GM23338 (cell line): ENCODE data around the gene PAMR1.

Experiments used
- CREB1 ChIP-seq: fragments of 250-450 bp; sonication (Bioruptor Pico); IDR thresholded peaks from 2 replicates; pipeline ENCODE4 v1.5.0; 2020; ENCODE audit warnings: low read depth, mild to moderate bottlenecking, moderate library complexity
- EZH2 ChIP-seq: fragments of 200-600 bp; sonication (generic); IDR thresholded peaks from one replicate; pipeline ENCODE4 v1.8.0; 2017; ENCODE audit warnings: antibody characterized with exemption, mild to moderate bottlenecking, low read depth; ENCODE audit not compliant: unreplicated experiment
- EZH2phosphoT487 ChIP-seq: fragments of 200-600 bp; sonication (generic); IDR thresholded peaks from one replicate; pipeline ENCODE4 v1.8.1; 2018; ENCODE audit warnings: antibody characterized with exemption; ENCODE audit not compliant: unreplicated experiment
- JUNB ChIP-seq: IDR thresholded peaks from one replicate; pipeline ENCODE4 v1.6.1; 2016; ENCODE audit warnings: antibody characterized with exemption; ENCODE audit not compliant: unreplicated experiment
- NANOG ChIP-seq: IDR thresholded peaks from 2 replicates; pipeline ENCODE4 v1.6.1; 2016; ENCODE audit warnings: antibody characterized with exemption, borderline replicate concordance
- POLR2AphosphoS5 ChIP-seq: IDR thresholded peaks from 2 replicates; pipeline ENCODE4 v1.6.1; 2016; ENCODE audit warnings: antibody characterized with exemption, low read depth
- STAT1 ChIP-seq: IDR thresholded peaks from one replicate; pipeline ENCODE4 v1.6.1; 2016; ENCODE audit warnings: antibody characterized with exemption; ENCODE audit not compliant: unreplicated experiment
- ZNF114 ChIP-seq: fragments of 250-450 bp; sonication (Bioruptor Pico); IDR thresholded peaks from 2 replicates; pipeline ENCODE4 v1.5.0; 2020; ENCODE audit warnings: mild to moderate bottlenecking, moderate library complexity
- ZNF331 ChIP-seq: fragments of 250-450 bp; sonication (Bioruptor Pico); IDR thresholded peaks from 2 replicates; pipeline ENCODE4 v1.5.0; 2020; ENCODE audit warnings: low read depth, mild to moderate bottlenecking, moderate library complexity
- TF ChIP-seq, protein P1 (sequence below), 2 experiments: fragments of 200-600 bp in 1 of 2; sonication (generic) in 1 of 2; conservative IDR thresholded peaks; 2 replicates each; pipeline versions ENCODE4 v1.5.1 to v1.6.1; 2016 to 2017; ENCODE audit warnings: antibody characterized with exemption in 2 of 2, low read depth in 2 of 2, mild to moderate bottlenecking in 2 of 2, moderate library complexity in 1 of 2
- TF ChIP-seq, protein P2 (sequence below): IDR thresholded peaks from one replicate; pipeline ENCODE4 v1.6.1; 2018; ENCODE audit warnings: antibody characterized with exemption; ENCODE audit not compliant: unreplicated experiment
- TF ChIP-seq, protein P3 (sequence below): fragments of 250-450 bp; sonication (Bioruptor Pico); IDR thresholded peaks from 2 replicates; pipeline ENCODE4 v1.5.0; 2020; ENCODE audit warnings: mild to moderate bottlenecking, moderate library complexity

DNA sequence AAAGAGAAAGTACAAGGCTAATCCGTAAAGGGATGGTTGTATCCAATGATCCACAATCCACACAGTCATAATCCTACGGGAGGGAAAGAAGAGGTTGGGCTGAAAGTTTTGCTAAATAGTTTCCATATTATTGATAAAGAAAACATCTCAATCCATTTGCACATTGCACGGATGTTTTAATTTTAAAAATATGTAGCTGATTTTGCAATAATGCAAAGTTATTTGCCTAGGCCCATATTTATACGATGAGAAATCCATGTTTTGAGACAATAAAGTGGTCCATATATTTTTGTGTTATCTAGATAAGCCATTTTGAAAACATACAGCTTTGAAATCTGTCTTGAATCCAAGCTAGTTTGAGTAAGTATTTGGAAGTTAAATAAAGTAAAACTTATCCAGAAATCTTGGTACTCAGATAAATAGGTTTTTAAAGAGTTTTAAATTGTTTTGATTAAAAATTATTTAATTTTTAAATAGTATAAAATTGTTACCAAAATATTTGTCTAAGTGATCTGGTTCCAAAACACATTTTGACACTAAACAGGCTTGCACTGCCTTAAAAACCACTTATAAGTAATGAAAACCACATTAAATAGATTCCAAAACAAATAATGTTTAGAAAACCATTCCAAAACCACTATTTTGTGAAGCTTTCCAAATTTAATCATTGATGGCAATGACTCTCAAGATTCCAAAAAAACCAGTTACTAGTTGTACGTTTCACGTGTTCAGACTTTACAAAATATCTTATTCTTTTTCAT is 38.2 kb upstream of the PAMR1 start:
- TF ChIP-seq EZH2, result no peak
- TF ChIP-seq, protein P1, sequence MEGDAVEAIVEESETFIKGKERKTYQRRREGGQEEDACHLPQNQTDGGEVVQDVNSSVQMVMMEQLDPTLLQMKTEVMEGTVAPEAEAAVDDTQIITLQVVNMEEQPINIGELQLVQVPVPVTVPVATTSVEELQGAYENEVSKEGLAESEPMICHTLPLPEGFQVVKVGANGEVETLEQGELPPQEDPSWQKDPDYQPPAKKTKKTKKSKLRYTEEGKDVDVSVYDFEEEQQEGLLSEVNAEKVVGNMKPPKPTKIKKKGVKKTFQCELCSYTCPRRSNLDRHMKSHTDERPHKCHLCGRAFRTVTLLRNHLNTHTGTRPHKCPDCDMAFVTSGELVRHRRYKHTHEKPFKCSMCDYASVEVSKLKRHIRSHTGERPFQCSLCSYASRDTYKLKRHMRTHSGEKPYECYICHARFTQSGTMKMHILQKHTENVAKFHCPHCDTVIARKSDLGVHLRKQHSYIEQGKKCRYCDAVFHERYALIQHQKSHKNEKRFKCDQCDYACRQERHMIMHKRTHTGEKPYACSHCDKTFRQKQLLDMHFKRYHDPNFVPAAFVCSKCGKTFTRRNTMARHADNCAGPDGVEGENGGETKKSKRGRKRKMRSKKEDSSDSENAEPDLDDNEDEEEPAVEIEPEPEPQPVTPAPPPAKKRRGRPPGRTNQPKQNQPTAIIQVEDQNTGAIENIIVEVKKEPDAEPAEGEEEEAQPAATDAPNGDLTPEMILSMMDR (conservative IDR thresholded peaks at IDR 0.05; ENCODE audit: low read depth in 2 of 2), result no peak
- no peak for TF ChIP-seq EZH2phosphoT487
- no peak for TF ChIP-seq POLR2AphosphoS5
- no peak for TF ChIP-seq CREB1 (CRISPR knock-in tag)
- TF ChIP-seq, protein P2, sequence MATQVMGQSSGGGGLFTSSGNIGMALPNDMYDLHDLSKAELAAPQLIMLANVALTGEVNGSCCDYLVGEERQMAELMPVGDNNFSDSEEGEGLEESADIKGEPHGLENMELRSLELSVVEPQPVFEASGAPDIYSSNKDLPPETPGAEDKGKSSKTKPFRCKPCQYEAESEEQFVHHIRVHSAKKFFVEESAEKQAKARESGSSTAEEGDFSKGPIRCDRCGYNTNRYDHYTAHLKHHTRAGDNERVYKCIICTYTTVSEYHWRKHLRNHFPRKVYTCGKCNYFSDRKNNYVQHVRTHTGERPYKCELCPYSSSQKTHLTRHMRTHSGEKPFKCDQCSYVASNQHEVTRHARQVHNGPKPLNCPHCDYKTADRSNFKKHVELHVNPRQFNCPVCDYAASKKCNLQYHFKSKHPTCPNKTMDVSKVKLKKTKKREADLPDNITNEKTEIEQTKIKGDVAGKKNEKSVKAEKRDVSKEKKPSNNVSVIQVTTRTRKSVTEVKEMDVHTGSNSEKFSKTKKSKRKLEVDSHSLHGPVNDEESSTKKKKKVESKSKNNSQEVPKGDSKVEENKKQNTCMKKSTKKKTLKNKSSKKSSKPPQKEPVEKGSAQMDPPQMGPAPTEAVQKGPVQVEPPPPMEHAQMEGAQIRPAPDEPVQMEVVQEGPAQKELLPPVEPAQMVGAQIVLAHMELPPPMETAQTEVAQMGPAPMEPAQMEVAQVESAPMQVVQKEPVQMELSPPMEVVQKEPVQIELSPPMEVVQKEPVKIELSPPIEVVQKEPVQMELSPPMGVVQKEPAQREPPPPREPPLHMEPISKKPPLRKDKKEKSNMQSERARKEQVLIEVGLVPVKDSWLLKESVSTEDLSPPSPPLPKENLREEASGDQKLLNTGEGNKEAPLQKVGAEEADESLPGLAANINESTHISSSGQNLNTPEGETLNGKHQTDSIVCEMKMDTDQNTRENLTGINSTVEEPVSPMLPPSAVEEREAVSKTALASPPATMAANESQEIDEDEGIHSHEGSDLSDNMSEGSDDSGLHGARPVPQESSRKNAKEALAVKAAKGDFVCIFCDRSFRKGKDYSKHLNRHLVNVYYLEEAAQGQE, result no peak
- TF ChIP-seq NANOG, result no peak
- TF ChIP-seq ZNF331, result no peak
- no peak for TF ChIP-seq STAT1
- no peak for TF ChIP-seq JUNB
- TF ChIP-seq, protein P3, sequence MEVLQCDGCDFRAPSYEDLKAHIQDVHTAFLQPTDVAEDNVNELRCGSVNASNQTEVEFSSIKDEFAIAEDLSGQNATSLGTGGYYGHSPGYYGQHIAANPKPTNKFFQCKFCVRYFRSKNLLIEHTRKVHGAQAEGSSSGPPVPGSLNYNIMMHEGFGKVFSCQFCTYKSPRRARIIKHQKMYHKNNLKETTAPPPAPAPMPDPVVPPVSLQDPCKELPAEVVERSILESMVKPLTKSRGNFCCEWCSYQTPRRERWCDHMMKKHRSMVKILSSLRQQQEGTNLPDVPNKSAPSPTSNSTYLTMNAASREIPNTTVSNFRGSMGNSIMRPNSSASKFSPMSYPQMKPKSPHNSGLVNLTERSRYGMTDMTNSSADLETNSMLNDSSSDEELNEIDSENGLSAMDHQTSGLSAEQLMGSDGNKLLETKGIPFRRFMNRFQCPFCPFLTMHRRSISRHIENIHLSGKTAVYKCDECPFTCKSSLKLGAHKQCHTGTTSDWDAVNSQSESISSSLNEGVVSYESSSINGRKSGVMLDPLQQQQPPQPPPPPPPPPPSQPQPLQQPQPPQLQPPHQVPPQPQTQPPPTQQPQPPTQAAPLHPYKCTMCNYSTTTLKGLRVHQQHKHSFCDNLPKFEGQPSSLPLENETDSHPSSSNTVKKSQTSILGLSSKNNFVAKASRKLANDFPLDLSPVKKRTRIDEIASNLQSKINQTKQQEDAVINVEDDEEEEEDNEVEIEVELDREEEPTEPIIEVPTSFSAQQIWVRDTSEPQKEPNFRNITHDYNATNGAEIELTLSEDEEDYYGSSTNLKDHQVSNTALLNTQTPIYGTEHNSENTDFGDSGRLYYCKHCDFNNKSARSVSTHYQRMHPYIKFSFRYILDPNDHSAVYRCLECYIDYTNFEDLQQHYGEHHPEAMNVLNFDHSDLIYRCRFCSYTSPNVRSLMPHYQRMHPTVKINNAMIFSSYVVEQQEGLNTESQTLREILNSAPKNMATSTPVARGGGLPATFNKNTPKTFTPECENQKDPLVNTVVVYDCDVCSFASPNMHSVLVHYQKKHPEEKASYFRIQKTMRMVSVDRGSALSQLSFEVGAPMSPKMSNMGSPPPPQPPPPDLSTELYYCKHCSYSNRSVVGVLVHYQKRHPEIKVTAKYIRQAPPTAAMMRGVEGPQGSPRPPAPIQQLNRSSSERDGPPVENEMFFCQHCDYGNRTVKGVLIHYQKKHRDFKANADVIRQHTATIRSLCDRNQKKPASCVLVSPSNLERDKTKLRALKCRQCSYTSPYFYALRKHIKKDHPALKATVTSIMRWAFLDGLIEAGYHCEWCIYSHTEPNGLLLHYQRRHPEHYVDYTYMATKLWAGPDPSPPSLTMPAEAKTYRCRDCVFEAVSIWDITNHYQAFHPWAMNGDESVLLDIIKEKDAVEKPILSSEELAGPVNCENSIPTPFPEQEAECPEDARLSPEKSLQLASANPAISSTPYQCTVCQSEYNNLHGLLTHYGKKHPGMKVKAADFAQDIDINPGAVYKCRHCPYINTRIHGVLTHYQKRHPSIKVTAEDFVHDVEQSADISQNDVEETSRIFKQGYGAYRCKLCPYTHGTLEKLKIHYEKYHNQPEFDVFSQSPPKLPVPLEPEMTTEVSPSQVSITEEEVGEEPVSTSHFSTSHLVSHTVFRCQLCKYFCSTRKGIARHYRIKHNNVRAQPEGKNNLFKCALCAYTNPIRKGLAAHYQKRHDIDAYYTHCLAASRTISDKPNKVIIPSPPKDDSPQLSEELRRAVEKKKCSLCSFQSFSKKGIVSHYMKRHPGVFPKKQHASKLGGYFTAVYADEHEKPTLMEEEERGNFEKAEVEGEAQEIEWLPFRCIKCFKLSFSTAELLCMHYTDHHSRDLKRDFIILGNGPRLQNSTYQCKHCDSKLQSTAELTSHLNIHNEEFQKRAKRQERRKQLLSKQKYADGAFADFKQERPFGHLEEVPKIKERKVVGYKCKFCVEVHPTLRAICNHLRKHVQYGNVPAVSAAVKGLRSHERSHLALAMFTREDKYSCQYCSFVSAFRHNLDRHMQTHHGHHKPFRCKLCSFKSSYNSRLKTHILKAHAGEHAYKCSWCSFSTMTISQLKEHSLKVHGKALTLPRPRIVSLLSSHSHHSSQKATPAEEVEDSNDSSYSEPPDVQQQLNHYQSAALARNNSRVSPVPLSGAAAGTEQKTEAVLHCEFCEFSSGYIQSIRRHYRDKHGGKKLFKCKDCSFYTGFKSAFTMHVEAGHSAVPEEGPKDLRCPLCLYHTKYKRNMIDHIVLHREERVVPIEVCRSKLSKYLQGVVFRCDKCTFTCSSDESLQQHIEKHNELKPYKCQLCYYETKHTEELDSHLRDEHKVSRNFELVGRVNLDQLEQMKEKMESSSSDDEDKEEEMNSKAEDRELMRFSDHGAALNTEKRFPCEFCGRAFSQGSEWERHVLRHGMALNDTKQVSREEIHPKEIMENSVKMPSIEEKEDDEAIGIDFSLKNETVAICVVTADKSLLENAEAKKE (CRISPR knock-in tag), result no peak
- no peak for TF ChIP-seq ZNF114 (CRISPR knock-in tag)
